Activated T-cell treated with anti-CD3 and anti-CD28 coated beads, Interleukin-2, amount 50 U/mL, for 1 hour (primary cell): ENCODE data around the gene IL1RAPL1.

Experiments used
- DNase-seq: peaks from one replicate; pipeline ENCODE4 v3.0.0-alpha.2; 2020

The IL1RAPL1 gene

DNA sequence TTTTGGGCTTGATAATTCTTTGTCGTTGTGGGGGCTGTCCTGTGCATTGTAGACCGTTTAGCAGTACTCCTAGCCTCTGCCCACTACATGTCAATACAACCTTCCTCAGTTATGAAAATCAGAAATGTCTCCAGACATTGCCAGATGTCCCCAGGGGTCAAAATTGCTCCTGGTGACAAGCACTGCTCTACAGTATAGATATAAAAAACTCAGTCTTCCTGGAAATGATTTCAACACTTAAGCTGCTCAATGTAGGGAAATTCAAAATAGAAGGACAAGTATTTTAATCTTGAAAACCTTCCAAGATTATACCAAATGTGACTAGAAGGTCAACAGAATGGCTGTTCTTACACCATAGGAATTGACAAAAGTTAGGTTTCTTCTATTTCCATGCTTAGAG lies 1339.4 kb downstream of the IL1RAPL1 start:
- no peak for DNase-seq

GRCh38 chrX:29935455-29935854 lies 1348.2 kb downstream of the IL1RAPL1 start:
- no peak for DNase-seq

- no peak for DNase-seq
These were observed 1353.5 kb downstream of the IL1RAPL1 start for GRCh38 chrX:29940750-29941149.

GRCh38 chrX:29941287-29941686 lies 1354.0 kb downstream of the IL1RAPL1 start:
- DNase-seq = no peak

DNA sequence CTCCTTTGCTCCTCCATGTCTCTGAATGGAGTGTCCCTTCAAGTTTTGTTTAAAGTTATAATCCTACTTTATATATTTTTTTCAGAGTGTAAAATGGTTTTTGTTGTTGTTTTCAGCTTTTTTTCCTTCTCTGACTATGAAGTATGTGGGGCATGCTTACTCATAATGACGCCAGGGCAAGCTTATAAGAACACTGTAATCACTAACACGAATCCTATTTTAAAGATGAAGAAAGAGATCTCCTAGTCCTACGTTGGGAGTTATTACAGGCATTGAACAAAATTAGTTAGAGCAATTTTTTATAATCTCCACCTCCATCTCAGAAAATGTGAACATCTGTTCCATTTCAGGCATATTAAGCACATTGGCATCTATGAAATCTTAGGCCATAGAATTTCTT lies 1360.0 kb downstream of the IL1RAPL1 start:
- DNase-seq = no peak

- DNase-seq = no peak
These were observed 1361.4 kb downstream of the IL1RAPL1 start for GRCh38 chrX:29948653-29949052.

GRCh38 chrX:29952016-29952415 lies 1364.8 kb downstream of the IL1RAPL1 start:
- DNase-seq = no peak

DNA sequence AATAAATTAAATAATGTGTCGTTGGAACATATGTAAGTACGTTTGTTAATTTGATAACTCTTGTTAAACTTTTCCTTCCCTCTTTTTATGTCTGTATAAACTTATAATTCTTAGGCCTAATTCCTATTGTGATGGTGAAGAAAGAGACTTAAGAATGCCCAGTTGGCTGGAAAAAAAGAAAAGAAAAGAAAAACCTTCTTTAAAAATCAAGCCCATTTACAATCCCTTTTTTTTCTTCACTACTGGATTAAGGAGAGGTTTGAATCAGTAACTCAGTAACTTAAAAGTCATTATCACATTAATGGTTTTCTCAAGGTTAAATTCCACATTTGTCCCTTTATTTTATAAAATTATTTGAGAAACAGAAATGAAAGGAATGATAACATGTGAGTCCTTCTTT lies 1374.8 kb downstream of the IL1RAPL1 start:
- DNase-seq = no peak

GRCh38 chrX:29965634-29966033 lies 1378.4 kb downstream of the IL1RAPL1 start:
- DNase-seq = no peak

DNA sequence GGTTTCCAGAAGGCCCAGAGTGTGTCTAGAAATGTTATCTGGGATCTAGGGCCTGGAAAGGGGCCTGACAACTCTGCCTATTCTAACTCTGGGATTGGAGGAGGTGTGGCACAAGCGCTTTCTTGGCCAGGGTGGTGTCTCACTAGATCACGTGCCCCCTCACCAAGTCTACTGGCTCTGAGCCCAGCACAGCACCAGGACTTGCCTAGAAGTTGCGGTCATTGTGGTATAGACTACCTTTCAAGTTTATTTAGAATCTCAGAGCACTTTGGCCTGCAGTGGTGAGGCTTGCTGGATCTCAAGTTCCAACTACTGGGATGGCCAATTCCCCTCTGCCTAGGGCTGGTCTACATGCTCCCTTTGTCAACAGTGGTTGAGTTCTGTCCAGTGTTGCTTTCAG lies 1404.8 kb downstream of the IL1RAPL1 start:
- no peak for DNase-seq

- DNase-seq = no peak
These were observed 1418.6 kb downstream of the IL1RAPL1 start for GRCh38 chrX:30005813-30006212.
